HG03460 (cell line): ENCODE results near the gene UQCRQ.
A peak's percentile ranks its signal among the peaks of the same experiment; 100 is the strongest.

ENCODE experiments used
- ATAC-seq: cut with Tn5 transposase; IDR thresholded peaks from one replicate; pipeline ENCODE4 v1.9.1; 2021; ENCODE audit not compliant: unreplicated experiment

Gene UQCRQ

GRCh38 chr5:132866342-132867045, at the start of gene UQCRQ, which contains the start of gene GDF9:
Gene UQCRQ, plus strand, starts transcription at chr5:132866642. Its CDS starts 240 bp downstream, at chr5:132866882.
Gene GDF9, minus strand, starts transcription at chr5:132866469. Its CDS starts 1,936 bp downstream, at chr5:132864533.
- peak; percentile 99 for ATAC-seq

DNA sequence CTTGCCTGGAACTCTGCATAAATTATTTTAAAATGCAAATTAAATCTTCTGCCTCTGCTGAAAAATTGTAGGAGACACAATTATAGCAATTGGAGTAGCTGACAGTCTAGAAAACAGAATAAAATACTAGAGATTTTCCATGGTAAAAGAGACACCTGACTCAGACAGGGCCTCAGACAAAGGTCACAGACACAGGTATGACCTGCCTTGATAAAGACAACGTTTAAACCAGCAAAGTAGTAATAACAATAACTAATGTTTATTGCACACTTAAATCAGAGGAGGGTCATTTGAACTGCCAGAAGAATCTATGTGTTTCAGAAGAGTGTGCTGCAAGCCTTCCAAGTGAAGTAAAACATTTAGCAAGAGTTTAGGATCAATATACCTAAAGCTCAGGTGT, 49.4 kb upstream of the UQCRQ start:
- no peak for ATAC-seq

DNA sequence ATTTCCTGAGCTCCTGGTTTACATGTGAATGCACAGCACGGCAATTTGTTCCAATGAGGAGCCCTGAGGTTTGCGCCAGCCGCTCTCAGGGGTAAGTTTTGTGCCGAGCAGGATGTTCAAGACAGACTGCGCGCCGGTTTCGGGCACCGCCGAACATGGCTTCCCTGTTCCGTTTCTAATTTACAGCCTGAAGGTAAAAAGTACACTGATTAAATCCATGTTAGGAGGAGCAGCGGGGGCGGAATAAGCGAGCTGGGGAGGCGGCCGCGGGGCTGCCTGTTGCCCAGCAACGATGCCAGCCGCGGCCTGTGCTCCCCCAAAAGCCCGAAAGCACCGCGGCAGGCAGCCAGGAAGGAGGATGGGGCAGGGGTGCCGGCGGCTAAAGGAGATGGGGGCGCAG, 47.0 kb upstream of the UQCRQ start:
- no peak for ATAC-seq

DNA sequence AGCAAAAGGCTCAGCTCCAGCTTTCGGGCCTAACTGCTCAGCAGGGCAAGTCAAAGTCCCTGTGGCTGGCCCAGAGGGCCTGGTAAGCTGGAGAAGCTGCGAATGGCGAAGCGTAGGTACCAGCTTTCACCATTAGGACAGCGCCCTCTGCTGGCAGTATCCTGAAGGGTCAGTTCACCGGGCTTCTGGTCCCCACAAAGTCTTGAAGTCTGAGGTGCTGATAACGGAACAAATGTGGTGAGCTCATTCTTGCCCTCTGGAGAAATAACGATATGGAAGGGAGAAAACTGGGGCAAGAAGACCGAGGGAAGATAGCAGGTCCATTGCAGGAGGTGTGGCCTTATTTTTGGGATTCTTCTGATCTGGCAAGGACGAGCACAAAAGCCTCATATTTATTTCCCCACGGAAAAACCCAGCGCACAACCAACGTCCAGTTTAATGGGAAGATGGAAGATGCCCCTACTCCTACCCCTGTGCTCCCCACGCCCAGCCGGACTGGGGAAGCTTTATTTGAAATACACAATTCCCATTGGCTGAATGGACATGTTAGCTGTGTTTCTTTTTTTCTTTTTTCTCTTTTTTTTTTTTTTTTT, 46.2 kb upstream of the UQCRQ start:
- ATAC-seq = peak; percentile 84

DNA sequence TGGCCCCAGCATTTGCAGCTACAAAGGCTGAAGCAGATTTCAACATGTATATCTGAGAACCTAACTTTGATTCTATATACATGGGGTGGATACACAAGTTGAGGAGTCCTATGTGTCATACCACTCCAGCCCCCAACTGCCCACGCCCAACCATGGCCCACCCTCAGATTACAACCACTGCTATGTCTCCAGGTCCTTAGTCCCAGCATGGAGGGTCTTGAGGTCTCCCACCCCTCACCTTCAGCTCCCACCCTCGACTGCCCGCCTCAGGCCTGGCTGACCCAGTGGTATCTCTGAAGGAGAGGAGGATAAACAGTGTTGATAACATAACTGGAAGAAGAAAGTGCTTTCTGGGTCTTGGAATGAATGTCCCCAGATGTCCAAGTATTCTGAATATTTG, 45.1 kb upstream of the UQCRQ start:
- no peak for ATAC-seq

DNA sequence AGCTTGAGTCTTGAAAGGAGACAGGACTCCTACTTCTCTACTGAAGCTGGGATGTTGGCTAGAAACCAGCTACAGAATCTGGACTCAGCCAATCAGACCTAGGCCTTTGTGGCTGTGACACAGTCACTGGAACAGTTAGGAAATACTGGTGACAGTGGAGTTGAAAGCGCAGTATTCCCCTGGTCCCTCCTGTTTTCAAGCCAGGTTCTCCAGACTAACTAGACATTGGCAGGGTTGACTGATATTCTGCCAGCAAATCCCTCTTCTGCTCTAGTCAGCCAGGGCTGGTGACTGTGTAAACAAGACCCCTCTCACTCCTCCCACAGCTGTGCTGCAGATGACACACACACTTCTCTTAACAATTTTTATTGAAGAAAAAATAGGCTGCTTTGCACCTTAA, 44.7 kb upstream of the UQCRQ start:
- ATAC-seq = no peak

- ATAC-seq = no peak
These were observed 43.6 kb upstream of the UQCRQ start for GRCh38 chr5:132822650-132823480.

DNA sequence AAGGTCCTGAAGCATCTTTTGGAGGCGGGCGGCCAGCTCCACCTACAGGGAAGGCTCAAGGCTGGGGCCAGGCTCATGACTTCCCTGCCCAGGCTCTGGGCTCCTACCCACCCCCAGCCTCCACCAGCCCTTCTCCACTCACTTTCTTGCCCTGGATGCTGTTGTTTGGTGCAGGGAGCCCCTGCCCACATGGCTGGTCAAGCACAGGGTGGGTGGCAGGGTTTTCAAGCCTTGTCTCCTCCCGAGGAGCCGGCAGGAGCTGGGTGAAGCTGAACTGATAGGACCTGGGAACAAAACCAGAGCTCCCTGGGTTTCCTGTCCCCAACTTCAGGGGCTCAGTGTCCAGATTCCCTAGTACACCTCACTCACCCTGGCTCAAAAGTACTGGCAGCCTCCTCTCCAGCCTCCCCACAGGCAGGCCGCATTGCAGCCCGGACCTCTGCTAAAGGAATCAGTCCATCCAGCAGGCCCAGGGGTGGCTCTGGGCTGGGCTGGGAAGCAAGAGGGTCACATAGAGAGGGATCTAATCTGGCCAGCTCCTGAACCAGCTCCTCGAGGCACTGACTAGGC, 42.9 kb upstream of the UQCRQ start:
- no peak for ATAC-seq

- no peak for ATAC-seq
These were observed 42.0 kb upstream of the UQCRQ start for GRCh38 chr5:132824426-132824825.

DNA sequence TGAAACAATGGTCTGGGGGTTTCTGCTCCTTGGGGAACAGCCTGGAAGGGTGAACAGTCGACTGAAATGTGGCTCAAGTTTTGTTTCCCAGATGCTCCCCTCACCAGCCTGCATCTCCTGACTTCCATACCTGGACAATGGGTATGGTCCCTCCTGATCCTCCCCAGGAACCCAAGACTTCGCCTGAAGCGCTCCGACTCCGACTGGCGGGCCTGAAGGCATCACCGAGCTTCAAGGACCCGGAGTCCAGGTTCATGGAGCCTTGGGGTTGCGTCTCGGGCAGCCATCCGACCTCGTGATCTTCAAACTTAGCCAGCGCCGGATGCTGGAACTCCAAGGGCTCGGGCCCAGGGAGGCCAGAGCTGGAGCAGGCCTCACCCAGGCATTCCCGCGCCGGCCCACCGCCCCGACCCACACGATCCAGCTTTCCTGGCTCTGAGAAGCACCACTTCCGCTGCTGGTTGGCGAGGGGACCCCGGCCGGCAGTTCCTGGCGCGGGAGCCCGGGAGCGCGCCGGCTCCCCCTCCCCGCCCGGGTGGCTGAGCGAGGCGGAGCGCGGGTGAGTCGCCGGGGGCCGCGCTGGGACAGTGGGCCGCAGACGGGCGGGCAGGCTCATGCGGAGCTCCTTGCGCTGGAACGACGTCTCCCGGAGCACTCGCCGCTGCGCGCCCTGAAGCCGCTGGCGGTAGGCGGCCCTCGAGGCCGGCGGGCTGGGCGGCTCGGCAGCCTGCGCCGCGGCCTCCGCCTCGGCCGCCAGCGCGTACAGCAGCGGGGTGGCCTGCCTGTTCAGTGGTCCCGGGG, 41.2 kb upstream of the UQCRQ start:
- no peak for ATAC-seq

DNA sequence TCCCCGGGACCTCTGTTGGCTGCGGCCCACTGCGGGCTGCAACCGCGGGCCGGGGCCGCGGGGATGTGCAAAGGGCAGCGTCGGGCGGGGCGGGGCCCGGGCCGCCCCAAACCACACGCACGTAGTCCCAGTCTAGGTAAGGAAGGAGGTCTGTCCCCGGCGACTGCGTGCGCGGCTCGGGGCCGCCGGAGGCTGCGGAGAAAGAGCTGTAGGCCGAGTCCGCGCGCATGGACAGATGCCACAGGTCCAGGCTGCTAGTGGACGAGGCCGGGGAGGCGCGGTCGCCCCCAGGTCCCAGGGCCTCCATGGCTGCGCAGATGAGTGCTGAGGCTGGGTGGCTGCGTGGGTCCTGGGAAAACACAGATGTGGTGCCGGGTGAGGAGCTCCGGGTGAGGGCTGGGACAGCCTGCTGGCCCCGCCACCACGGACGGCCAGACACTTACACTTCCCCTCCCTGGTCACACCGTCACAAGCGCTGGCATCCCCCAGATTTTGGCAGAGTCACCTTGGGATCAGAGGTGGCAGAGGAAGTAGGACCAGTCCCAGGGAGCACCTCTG, 40.5 kb upstream of the UQCRQ start:
- ATAC-seq = no peak

DNA sequence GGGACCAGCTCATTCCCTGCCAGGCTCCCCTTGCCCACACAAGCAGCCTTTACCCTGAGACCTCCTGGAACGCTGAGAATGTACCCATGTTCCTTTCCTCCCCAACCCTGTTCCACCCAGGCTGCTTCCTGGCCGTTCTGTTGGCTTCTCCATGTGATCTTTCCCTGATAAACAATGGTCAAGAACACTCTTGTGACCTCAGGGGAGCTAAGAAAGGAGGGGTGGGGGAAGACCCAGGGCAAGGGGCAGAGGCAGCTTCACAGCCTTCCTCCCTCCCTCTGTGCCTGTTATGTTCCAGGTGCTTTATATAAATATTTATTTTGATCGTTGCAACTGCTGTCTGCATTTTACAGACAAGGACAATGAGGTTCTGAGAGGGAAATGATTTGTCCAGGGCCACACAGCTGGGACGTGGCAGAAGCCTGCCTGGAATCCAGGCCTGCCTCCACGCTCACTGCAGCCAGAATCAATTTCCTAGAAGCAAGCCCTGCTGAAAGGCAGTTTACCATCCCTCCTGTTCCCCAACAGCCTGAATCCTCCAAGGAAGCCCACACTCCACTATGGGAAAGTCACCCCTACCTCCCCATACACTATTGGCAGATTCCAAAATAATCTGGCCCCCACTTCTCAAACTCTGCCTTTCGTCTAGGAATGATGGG, 39.9 kb upstream of the UQCRQ start:
- ATAC-seq = no peak

- no peak for ATAC-seq
These were observed 38.3 kb upstream of the UQCRQ start for GRCh38 chr5:132827943-132828673.

GRCh38 chr5:132828846-132829494, 37.5 kb upstream of the UQCRQ start:
- no peak for ATAC-seq

DNA sequence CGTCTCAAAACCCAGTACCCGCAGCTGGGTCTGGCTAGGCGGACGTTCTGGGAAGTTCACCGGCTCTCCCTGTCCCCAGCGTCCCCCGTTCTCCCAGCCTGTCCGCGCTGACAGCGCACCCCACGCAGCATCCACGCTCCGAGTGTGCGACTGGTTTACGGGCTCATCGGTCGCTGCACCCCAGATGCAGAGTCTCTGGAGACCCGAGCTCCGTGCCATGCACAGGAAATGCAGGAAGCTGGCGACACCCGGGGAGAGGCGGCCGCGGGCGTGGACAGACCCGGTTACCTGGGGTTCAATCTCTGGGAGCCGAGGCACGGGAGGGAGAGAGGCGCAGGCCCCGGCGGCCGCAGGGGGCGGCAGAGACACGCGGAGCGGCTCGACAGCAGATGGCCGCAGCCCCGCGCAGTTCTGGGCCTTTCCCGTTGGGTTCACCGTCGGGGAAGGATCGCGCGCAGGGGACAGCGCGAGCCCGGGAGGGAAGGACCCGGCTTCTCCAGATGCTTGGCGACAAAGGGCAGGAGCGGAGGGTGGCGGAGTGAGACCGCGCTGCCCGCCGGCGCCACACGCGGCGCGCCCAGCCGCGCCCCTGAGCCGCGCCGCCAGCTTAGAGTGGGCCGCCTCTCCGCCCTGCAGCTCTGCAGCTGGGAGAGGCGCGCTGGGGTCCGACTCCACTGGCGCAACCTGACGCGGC, 36.6 kb upstream of the UQCRQ start:
- peak; percentile 74 for ATAC-seq

GRCh38 chr5:132830436-132831094, 35.9 kb upstream of the UQCRQ start, which contains the start of gene SHROOM1:
Gene SHROOM1, minus strand, starts transcription at chr5:132830647. Its CDS starts 4,507 bp downstream, at chr5:132826140.
- ATAC-seq = peak; percentile 64

DNA sequence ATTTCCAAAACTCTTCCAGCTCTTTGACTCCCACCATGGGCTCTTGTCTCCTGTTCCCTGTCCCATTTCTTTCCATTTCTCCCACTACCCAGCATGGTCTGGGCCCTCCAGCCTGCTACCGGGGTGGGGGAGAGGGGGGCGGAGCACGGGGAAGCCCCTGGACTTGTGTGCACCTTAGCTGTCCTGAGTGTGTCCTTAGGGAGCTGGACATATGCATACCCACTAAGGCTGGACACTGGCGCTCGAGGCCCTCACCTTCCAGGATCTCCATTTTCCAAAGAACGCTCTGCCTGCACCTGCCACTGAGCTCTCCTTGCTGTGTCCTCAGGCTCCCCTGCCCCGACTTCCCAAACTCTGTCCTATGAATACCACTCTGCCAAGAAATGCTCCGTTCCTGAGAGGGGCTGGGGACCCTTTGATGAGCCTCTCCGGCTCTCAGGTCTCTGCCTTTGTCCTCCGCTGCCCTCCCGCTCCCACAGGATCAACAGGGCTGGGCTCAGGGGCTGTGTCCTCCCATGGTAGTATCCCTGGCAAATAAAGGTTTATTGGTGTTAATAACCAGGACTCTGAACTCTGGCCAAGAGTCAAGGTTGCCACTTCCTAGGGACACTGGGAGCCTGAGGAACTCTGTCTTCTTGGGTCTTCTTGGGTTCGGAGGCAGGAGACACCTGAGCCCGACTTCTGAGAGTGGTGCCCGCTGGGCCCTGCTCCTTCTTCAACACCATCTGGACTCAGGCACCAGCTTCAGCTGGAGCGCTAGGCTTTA, 35.2 kb upstream of the UQCRQ start:
- ATAC-seq = no peak
